Measurements from ENCODE around the gene ERMAP. TPM values are rescaled to one million over a fixed set of nuclear protein-coding genes. Genes with fewer than 3 reads are reported as not detected.

ERMAP gene
- total and polyA plus RNA-seq, 2 of the 8 experiments (the other 6 are each of a cell fraction or from before 2014, with no cell fraction given), result 2.5 to 3.9 TPM

DNA sequence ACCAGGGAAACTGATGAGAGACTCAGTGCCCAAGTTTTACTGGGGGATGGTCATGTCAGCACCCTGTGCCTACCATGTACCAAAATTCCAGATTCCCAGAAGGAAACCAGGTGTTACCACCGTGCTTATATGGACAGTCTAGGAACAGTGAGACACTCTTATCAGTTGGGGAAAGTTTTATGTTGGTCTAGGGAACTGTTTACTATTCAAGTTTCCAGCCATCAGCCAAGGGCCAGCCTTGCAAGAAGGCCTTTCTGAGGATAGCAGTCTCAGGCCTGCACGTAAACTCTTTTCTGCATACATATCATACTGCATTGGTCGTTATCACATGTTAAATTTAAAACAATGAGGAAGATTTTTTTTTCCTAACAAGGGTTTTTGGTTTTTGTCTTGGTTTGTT is 19.5 kb upstream of the ERMAP start (continued):
- TF ChIP-seq, protein P1, sequence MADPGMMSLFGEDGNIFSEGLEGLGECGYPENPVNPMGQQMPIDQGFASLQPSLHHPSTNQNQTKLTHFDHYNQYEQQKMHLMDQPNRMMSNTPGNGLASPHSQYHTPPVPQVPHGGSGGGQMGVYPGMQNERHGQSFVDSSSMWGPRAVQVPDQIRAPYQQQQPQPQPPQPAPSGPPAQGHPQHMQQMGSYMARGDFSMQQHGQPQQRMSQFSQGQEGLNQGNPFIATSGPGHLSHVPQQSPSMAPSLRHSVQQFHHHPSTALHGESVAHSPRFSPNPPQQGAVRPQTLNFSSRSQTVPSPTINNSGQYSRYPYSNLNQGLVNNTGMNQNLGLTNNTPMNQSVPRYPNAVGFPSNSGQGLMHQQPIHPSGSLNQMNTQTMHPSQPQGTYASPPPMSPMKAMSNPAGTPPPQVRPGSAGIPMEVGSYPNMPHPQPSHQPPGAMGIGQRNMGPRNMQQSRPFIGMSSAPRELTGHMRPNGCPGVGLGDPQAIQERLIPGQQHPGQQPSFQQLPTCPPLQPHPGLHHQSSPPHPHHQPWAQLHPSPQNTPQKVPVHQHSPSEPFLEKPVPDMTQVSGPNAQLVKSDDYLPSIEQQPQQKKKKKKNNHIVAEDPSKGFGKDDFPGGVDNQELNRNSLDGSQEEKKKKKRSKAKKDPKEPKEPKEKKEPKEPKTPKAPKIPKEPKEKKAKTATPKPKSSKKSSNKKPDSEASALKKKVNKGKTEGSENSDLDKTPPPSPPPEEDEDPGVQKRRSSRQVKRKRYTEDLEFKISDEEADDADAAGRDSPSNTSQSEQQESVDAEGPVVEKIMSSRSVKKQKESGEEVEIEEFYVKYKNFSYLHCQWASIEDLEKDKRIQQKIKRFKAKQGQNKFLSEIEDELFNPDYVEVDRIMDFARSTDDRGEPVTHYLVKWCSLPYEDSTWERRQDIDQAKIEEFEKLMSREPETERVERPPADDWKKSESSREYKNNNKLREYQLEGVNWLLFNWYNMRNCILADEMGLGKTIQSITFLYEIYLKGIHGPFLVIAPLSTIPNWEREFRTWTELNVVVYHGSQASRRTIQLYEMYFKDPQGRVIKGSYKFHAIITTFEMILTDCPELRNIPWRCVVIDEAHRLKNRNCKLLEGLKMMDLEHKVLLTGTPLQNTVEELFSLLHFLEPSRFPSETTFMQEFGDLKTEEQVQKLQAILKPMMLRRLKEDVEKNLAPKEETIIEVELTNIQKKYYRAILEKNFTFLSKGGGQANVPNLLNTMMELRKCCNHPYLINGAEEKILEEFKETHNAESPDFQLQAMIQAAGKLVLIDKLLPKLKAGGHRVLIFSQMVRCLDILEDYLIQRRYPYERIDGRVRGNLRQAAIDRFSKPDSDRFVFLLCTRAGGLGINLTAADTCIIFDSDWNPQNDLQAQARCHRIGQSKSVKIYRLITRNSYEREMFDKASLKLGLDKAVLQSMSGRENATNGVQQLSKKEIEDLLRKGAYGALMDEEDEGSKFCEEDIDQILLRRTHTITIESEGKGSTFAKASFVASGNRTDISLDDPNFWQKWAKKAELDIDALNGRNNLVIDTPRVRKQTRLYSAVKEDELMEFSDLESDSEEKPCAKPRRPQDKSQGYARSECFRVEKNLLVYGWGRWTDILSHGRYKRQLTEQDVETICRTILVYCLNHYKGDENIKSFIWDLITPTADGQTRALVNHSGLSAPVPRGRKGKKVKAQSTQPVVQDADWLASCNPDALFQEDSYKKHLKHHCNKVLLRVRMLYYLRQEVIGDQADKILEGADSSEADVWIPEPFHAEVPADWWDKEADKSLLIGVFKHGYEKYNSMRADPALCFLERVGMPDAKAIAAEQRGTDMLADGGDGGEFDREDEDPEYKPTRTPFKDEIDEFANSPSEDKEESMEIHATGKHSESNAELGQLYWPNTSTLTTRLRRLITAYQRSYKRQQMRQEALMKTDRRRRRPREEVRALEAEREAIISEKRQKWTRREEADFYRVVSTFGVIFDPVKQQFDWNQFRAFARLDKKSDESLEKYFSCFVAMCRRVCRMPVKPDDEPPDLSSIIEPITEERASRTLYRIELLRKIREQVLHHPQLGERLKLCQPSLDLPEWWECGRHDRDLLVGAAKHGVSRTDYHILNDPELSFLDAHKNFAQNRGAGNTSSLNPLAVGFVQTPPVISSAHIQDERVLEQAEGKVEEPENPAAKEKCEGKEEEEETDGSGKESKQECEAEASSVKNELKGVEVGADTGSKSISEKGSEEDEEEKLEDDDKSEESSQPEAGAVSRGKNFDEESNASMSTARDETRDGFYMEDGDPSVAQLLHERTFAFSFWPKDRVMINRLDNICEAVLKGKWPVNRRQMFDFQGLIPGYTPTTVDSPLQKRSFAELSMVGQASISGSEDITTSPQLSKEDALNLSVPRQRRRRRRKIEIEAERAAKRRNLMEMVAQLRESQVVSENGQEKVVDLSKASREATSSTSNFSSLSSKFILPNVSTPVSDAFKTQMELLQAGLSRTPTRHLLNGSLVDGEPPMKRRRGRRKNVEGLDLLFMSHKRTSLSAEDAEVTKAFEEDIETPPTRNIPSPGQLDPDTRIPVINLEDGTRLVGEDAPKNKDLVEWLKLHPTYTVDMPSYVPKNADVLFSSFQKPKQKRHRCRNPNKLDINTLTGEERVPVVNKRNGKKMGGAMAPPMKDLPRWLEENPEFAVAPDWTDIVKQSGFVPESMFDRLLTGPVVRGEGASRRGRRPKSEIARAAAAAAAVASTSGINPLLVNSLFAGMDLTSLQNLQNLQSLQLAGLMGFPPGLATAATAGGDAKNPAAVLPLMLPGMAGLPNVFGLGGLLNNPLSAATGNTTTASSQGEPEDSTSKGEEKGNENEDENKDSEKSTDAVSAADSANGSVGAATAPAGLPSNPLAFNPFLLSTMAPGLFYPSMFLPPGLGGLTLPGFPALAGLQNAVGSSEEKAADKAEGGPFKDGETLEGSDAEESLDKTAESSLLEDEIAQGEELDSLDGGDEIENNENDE (IDR thresholded peaks at IDR 0.05; ENCODE audit: insufficient replicate concordance, low read length), result no peak
- TF ChIP-seq CHD1 (IDR thresholded peaks at IDR 0.05; ENCODE audit: low read depth, low read length) (no peak), NRF1 (IDR thresholded peaks at IDR 0.05; ENCODE audit: low read depth, low read length) (no peak), HDAC2 (IDR thresholded peaks at IDR 0.05; ENCODE audit: borderline replicate concordance in 1 of 2, low read depth in 2 of 2, low read length in 2 of 2) (no peak), KDM1A (IDR thresholded peaks at IDR 0.05; ENCODE audit: borderline replicate concordance, low read length) (no peak), POLR2AphosphoS5 (IDR thresholded peaks at IDR 0.05; ENCODE audit: low read depth, low read length) (no peak), MAFK (IDR thresholded peaks at IDR 0.05; ENCODE audit: low read depth, low read length) (no peak), SP2 (IDR thresholded peaks at IDR 0.05; ENCODE audit: low read length) (no peak), RFX5 (IDR thresholded peaks at IDR 0.05; ENCODE audit: borderline replicate concordance, low read depth, low read length) (no peak), YY1 (IDR thresholded peaks at IDR 0.05; ENCODE audit: low read depth, low read length) (no peak)
- TF ChIP-seq, protein P2, sequence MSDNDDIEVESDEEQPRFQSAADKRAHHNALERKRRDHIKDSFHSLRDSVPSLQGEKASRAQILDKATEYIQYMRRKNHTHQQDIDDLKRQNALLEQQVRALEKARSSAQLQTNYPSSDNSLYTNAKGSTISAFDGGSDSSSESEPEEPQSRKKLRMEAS (IDR thresholded peaks at IDR 0.05), result no peak

Data from H1 (cell line).